GM23338 (cell line): Measurements from ENCODE around the gene MT1A. TPM values are rescaled to one million over a fixed set of nuclear protein-coding genes. Genes with fewer than 3 reads are reported as not detected.

Experiments used
- ATAC-seq: fragments of 200-7000 bp; cut with Tn5 transposase; 3 replicates; pipeline ENCODE4 v1.9.1; 2020
- DNase-seq: peaks from one replicate; pipeline ENCODE4 v3.0.0-alpha.2; 2015; ENCODE audit warnings: low spot score
- H2AFZ ChIP-seq: fragments of 200-600 bp; sonication (generic); 2 replicates; pipeline ENCODE4 v1.8.0; 2016; ENCODE audit warnings: antibody characterized with exemption, mild to moderate bottlenecking, moderate library complexity
- H3F3A ChIP-seq: fragments of 200-600 bp; sonication (generic); replicated peaks from 2 replicates; pipeline ENCODE4 v1.8.0; 2017; ENCODE audit warnings: antibody characterized with exemption, mixed run types, low read depth
- H3K27ac ChIP-seq: fragments of 200-600 bp; sonication (generic); 2 replicates; pipeline ENCODE4 v1.6.1; 2016; ENCODE audit warnings: low read depth
- H3K27me3 ChIP-seq: fragments of 200-600 bp; sonication (generic); 2 replicates; pipeline ENCODE4 v1.8.0; 2016; ENCODE audit warnings: mild to moderate bottlenecking, mixed run types, moderate library complexity; ENCODE audit not compliant: insufficient read depth
- H3K36me3 ChIP-seq: fragments of 200-600 bp; sonication (generic); 2 replicates; pipeline ENCODE4 v1.8.0; 2016; ENCODE audit warnings: mild to moderate bottlenecking; ENCODE audit not compliant: insufficient read depth
- H3K4me1 ChIP-seq: fragments of 200-600 bp; sonication (generic); 2 replicates; pipeline ENCODE4 v1.8.0; 2016; ENCODE audit warnings: mild to moderate bottlenecking, moderate library complexity; ENCODE audit not compliant: insufficient read depth
- H3K4me2 ChIP-seq: fragments of 200-600 bp; sonication (generic); 2 replicates; pipeline ENCODE4 v1.7.1; 2017; ENCODE audit warnings: mixed run types
- H3K4me3 ChIP-seq: fragments of 200-600 bp; sonication (generic); 2 replicates; pipeline ENCODE4 v1.6.1; 2016; ENCODE audit warnings: mixed run types
- H3K79me2 ChIP-seq: fragments of 200-600 bp; sonication (generic); replicated peaks from 2 replicates; pipeline ENCODE4 v1.8.0; 2017; ENCODE audit warnings: mild to moderate bottlenecking; ENCODE audit not compliant: insufficient read depth
- H3K9me2 ChIP-seq: fragments of 200-600 bp; sonication (generic); 2 replicates; pipeline ENCODE4 v1.8.0; 2017; ENCODE audit not compliant: insufficient read depth
- H4K20me1 ChIP-seq: fragments of 200-600 bp; sonication (generic); replicated peaks from 2 replicates; pipeline ENCODE4 v1.8.0; 2017; ENCODE audit warnings: mild to moderate bottlenecking; ENCODE audit not compliant: insufficient read depth
- H3K27ac Mint-ChIP-seq: 2 replicates; pipeline ENCODE4 v1.8.0; 2020; ENCODE audit warnings: inconsistent platforms, mild to moderate bottlenecking, moderate library complexity, mixed read lengths
- H3K27me3 Mint-ChIP-seq: 3 replicates; pipeline ENCODE4 v1.8.0; 2022; ENCODE audit warnings: low read depth, mild to moderate bottlenecking, moderate library complexity, mixed read lengths, inconsistent platforms; ENCODE audit not compliant: insufficient read depth, poor library complexity
- H3K36me3 Mint-ChIP-seq: 3 replicates; pipeline ENCODE4 v1.8.0; 2021; ENCODE audit warnings: low read depth, mild to moderate bottlenecking, inconsistent platforms, moderate library complexity, mixed read lengths
- H3K4me1 Mint-ChIP-seq: 3 replicates; pipeline ENCODE4 v1.8.0; 2020; ENCODE audit warnings: mild to moderate bottlenecking, inconsistent platforms, mixed read lengths
- H3K4me3 Mint-ChIP-seq: 3 replicates; pipeline ENCODE4 v1.8.0; 2021; ENCODE audit warnings: moderate library complexity, mild to moderate bottlenecking, inconsistent platforms, mixed read lengths
- H3K9me3 Mint-ChIP-seq: 3 replicates; pipeline ENCODE4 v1.8.0; 2020; ENCODE audit warnings: moderate library complexity, mild to moderate bottlenecking, inconsistent platforms, mixed read lengths
- CTCF ChIP-seq, 2 experiments: fragments of 200-600 bp in 1 of 2; sonication (generic) in 1 of 2; conservative IDR thresholded peaks; 2 replicates each; pipeline versions ENCODE4 v1.5.1 to v1.6.1; 2016 to 2017; ENCODE audit warnings: antibody characterized with exemption in 2 of 2, low read depth in 2 of 2, mild to moderate bottlenecking in 2 of 2, moderate library complexity in 1 of 2
- EZH2 ChIP-seq: fragments of 200-600 bp; sonication (generic); IDR thresholded peaks from one replicate; pipeline ENCODE4 v1.8.0; 2017; ENCODE audit warnings: antibody characterized with exemption, mild to moderate bottlenecking, low read depth; ENCODE audit not compliant: unreplicated experiment
- EZH2phosphoT487 ChIP-seq: fragments of 200-600 bp; sonication (generic); IDR thresholded peaks from one replicate; pipeline ENCODE4 v1.8.1; 2018; ENCODE audit warnings: antibody characterized with exemption; ENCODE audit not compliant: unreplicated experiment
- JUNB ChIP-seq: IDR thresholded peaks from one replicate; pipeline ENCODE4 v1.6.1; 2016; ENCODE audit warnings: antibody characterized with exemption; ENCODE audit not compliant: unreplicated experiment
- NANOG ChIP-seq: IDR thresholded peaks from 2 replicates; pipeline ENCODE4 v1.6.1; 2016; ENCODE audit warnings: antibody characterized with exemption, borderline replicate concordance
- REST ChIP-seq: IDR thresholded peaks from one replicate; pipeline ENCODE4 v1.6.1; 2018; ENCODE audit warnings: antibody characterized with exemption; ENCODE audit not compliant: unreplicated experiment
- polyA plus RNA-seq: library from polyadenylated mRNA; unstranded; fragments of >200 nt; fragmentation: Nextera tagmentation; extraction: Ambion mirVana; gene quantifications from 2 replicates; pipeline ENCODE4 v1.2.1, GENCODE V29; 2016
- total RNA-seq: library from RNA; depleted of rRNA; stranded (reverse); fragments of >200 nt; shearing (Covaris generic); gene quantifications from 2 replicates; pipeline ENCODE4 v1.2.3, GENCODE V29; 2014

MT1A gene
- total and polyA plus RNA-seq, 2 experiments from 2014 or later, result 2.5 TPM; not detected in 1

- no peak for TF ChIP-seq REST
- TF ChIP-seq JUNB, result no peak
- no peak for TF ChIP-seq CTCF (conservative IDR thresholded peaks at IDR 0.05; ENCODE audit: low read depth in 2 of 2)
- no peak for TF ChIP-seq NANOG
- TF ChIP-seq EZH2, result peak; percentile 22
These were observed 29.4 kb downstream of the MT1A start, which contains the start of gene MT1G (continued) for GRCh38 chr16:56667581-56668571.

- H3K27ac Mint-ChIP-seq, result no peak within 1 kb of the TSS
- TF ChIP-seq EZH2, result peak; percentile 91
- peak; percentile 41 for TF ChIP-seq EZH2phosphoT487
- no peak for TF ChIP-seq CTCF (conservative IDR thresholded peaks at IDR 0.05; ENCODE audit: low read depth in 2 of 2)
These were observed 30.8 kb downstream of the MT1A start, which contains the start of gene MT1H for GRCh38 chr16:56669005-56669839. TSS of gene MT1H (plus strand) at chr16:56669814. CDS start at chr16:56669885, 71 bp downstream.

More at GRCh38 chr16:56669005-56669839, 30.8 kb downstream of the MT1A start, which contains the start of gene MT1H:
- ATAC-seq, result peak; percentile 64
- Histone ChIP-seq H3K4me2 (peak within 1 kb of the TSS; percentile 91), H3K4me1 (peaks cover 47% of the 10 kb centered on the region), H4K20me1 (no peaks in the 10 kb centered on the region), H2AFZ (peak within 1 kb of the TSS; percentile 91), H3K9me2 (no peaks in the 10 kb centered on the region), H3K4me3 (peak within 1 kb of the TSS; percentile 62), H3K79me2 (no peaks in the 10 kb centered on the region; the same call in 1 of the 2 replicates), H3K27me3 (peaks cover 96% of the 10 kb centered on the region), H3K27ac (no peak within 1 kb of the TSS), H3K36me3 (no peaks in the 10 kb centered on the region), H3F3A (peaks cover 12% of the 10 kb centered on the region)
- H3K4me1 Mint-ChIP-seq, result peaks cover 35% of the 10 kb centered on the region
- peaks cover 36% of the 10 kb centered on the region for H3K36me3 Mint-ChIP-seq
- peaks cover 93% of the 10 kb centered on the region for H3K27me3 Mint-ChIP-seq
- peak; percentile 51 for DNase-seq
- H3K9me3 Mint-ChIP-seq, result peaks cover 3% of the 10 kb centered on the region; the same call in 1 of the 3 replicates
- H3K4me3 Mint-ChIP-seq, result peak within 1 kb of the TSS; percentile 83
